ENCODE data around the gene PACC1. TPM values are rescaled to one million over a fixed set of nuclear protein-coding genes. Genes with fewer than 3 reads are reported as not detected.
"Not testable (repeated sequence)": the region's sequence is repeated elsewhere in the genome, so short reads cannot be mapped to it uniquely, and the experiment has no call there.

PACC1 gene
- total RNA-seq, 1 experiment from 2014 or later: 37.5 TPM

DNA sequence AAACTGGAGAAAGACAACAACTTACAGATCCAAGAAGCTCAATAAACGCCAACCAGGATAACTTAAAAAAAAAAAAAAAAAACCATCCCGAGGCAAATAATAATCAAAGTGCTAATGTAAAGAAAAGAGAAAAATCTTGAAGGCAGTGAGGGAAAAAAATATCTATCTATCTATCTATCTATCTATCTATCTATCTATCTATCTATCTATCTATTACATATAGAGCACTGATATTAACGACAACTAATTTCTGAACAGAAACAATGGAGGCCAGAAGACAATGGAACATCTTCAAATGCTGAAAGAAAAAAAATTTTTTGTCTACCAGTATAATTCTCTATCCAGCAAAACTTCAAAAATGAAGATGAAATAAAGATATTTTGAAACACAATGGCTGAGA is 18.0 kb downstream of the PACC1 start:
- peaks cover 12% of the 10 kb centered on the region for H3K9me3 ChIP-seq (ENCODE audit: low read length)
- peaks cover 39% of the 10 kb centered on the region for H3K36me3 ChIP-seq (ENCODE audit: low read depth, low read length)
- H4K20me1 ChIP-seq (ENCODE audit: low read length): no peaks in the 10 kb centered on the region
- no TSS peak for BruUV-seq (replicated peaks)
- DNase-seq (no peak), ATAC-seq (no peak)
- ChIA-PET POLR2A (ENCODE audit: unreplicated experiment) (no interaction called here), CTCF (interaction anchor here (0.7 kb wide), 1 partner anchor 30 kb away, joined by 5 read pairs; no protein-coding TSS in a partner anchor)
- no peak overlapping the region for H3K4me3 ChIP-seq (ENCODE audit: low read length)
- no peak overlapping the region for H2AFZ ChIP-seq (ENCODE audit: low read length)
- H3K27ac ChIP-seq (ENCODE audit: low read length): no peak overlapping the region
- H3K79me2 ChIP-seq (ENCODE audit: low read length): peaks cover 6% of the 10 kb centered on the region; the same call in 1 of the 2 replicates
- H3K4me2 ChIP-seq (ENCODE audit: low read length): no peak overlapping the region
- no peaks in the 10 kb centered on the region for H3K27me3 ChIP-seq (ENCODE audit: low read length)
- no peaks in the 10 kb centered on the region for H3K9me2 ChIP-seq (replicated peaks; ENCODE audit: low read length)
- TF ChIP-seq, protein P1, sequence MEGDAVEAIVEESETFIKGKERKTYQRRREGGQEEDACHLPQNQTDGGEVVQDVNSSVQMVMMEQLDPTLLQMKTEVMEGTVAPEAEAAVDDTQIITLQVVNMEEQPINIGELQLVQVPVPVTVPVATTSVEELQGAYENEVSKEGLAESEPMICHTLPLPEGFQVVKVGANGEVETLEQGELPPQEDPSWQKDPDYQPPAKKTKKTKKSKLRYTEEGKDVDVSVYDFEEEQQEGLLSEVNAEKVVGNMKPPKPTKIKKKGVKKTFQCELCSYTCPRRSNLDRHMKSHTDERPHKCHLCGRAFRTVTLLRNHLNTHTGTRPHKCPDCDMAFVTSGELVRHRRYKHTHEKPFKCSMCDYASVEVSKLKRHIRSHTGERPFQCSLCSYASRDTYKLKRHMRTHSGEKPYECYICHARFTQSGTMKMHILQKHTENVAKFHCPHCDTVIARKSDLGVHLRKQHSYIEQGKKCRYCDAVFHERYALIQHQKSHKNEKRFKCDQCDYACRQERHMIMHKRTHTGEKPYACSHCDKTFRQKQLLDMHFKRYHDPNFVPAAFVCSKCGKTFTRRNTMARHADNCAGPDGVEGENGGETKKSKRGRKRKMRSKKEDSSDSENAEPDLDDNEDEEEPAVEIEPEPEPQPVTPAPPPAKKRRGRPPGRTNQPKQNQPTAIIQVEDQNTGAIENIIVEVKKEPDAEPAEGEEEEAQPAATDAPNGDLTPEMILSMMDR (conservative IDR thresholded peaks at IDR 0.05; ENCODE audit: low read depth, low read length): no peak
- TF ChIP-seq EZH2phosphoT487 (IDR thresholded peaks at IDR 0.05; ENCODE audit: borderline replicate concordance, low read length) (no peak), EZH2 (IDR thresholded peaks at IDR 0.05; ENCODE audit: low read length, unreplicated experiment) (no peak)
- no peaks in the 10 kb centered on the region for H3K4me1 ChIP-seq (ENCODE audit: insufficient read depth, low read length)
- intact Hi-C loops (cut with micrococcal nuclease): no loop called here
- no peaks in the 10 kb centered on the region for H3F3A ChIP-seq (ENCODE audit: low read length, unreplicated experiment)
- H3K9ac ChIP-seq (ENCODE audit: low read length): no peak overlapping the region

DNA sequence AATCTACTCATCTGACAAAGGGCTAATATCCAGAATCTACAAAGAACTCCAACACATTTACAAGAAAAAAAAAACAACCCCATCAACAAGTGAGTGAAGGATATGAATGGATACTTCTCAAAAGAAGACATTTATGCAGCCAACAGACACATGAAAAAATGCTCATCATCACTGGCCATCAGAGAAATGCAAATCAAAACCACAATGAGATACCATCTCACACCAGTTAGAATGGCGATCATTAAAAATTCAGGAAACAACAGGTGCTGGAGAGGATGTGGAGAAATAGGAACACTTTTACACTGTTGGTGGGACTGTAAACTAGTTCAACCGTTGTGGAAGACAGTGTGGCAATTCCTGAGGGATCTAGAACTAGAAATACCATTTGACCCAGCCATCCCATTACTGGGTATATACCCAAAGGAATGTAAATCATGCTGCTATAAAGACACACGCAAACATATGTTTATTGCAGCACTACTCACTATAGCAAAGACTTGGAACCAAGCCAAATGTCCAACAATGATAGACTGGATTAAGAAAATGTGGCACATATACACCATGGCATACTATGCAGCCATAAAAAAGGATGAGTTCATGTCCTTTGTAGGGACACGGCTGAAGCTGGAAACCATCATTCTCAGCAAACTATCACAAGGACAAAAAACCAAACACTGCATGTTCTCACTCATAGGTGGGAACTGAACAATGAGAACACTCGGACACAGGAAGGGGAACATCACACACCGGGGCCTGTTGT is 18.8 kb downstream of the PACC1 start:
- H4K20me1 ChIP-seq (ENCODE audit: low read length); DNase-seq; CTCF ChIA-PET; H3K4me3 ChIP-seq (ENCODE audit: low read length); H3K27me3 ChIP-seq (ENCODE audit: low read length); H3K9me2 ChIP-seq (replicated peaks; ENCODE audit: low read length); H3K4me1 ChIP-seq (ENCODE audit: insufficient read depth, low read length); BruUV-seq (replicated peaks); H3K79me2 ChIP-seq (ENCODE audit: low read length); H3K27ac ChIP-seq (ENCODE audit: low read length); H3K4me2 ChIP-seq (ENCODE audit: low read length); intact Hi-C loops (cut with micrococcal nuclease); ATAC-seq; H3K9ac ChIP-seq (ENCODE audit: low read length); POLR2A ChIA-PET (ENCODE audit: unreplicated experiment); H2AFZ ChIP-seq (ENCODE audit: low read length); H3F3A ChIP-seq (ENCODE audit: low read length, unreplicated experiment): not testable (repeated sequence)
- peaks cover 39% of the 10 kb centered on the region for H3K36me3 ChIP-seq (ENCODE audit: low read depth, low read length)
- H3K9me3 ChIP-seq (ENCODE audit: low read length): peaks cover 12% of the 10 kb centered on the region

DNA sequence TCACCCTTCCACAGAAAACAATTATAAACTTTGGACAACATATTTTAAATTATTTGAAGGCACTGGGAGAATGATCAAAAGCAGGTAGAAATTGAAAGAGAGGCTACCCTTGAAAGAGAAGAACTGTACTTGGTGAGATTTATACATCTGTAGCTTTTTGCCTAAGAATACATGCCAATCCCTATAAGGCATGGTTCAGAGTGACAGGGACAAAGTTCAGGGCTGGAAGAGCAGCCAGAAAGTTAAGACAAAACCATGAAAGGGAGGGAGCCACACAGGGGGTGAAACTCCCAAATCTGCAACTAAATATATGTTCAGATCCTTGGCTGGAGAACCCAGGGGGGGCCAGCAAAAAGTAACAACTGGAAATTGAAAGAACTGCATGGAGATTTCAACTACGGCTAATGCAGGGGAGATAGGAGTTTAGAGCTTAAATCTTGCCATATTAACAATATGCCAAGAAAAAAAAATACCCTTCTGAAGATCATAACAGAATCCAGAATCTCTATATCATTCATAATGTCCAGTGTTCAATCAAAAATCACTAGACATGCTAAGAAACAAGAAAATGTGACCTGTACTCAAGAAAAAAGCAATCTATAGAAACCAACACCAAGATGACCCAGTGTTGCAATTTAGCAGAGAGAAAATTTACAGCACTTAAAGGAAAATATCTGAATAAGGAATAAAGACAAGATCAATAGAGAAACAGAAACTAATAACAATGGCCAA is 25.5 kb downstream of the PACC1 start:
- Histone ChIP-seq H3K27me3 (ENCODE audit: low read length) (no peaks in the 10 kb centered on the region), H3K9me2 (replicated peaks; ENCODE audit: low read length) (no peaks in the 10 kb centered on the region), H3K4me2 (ENCODE audit: low read length) (no peak overlapping the region), H3K9ac (ENCODE audit: low read length) (no peak overlapping the region), H3K4me1 (ENCODE audit: insufficient read depth, low read length) (no peaks in the 10 kb centered on the region), H3K4me3 (ENCODE audit: low read length) (no peak overlapping the region), H2AFZ (ENCODE audit: low read length) (no peak overlapping the region), H3K36me3 (ENCODE audit: low read depth, low read length) (peaks cover 21% of the 10 kb centered on the region), H4K20me1 (ENCODE audit: low read length) (no peaks in the 10 kb centered on the region), H3K27ac (ENCODE audit: low read length) (no peak overlapping the region), H3K79me2 (ENCODE audit: low read length) (no peaks in the 10 kb centered on the region), H3F3A (ENCODE audit: low read length, unreplicated experiment) (no peaks in the 10 kb centered on the region), H3K9me3 (ENCODE audit: low read length) (no peaks in the 10 kb centered on the region)
- DNase-seq (no peak), ATAC-seq (no peak)
- intact Hi-C loops (cut with micrococcal nuclease): no loop called here
- ChIA-PET CTCF (no interaction called here), POLR2A (ENCODE audit: unreplicated experiment) (interaction anchor here (0.6 kb wide), 1 partner anchor 25 kb away, joined by 4 read pairs; no protein-coding TSS in a partner anchor)
- TF ChIP-seq, protein P1 (conservative IDR thresholded peaks at IDR 0.05; ENCODE audit: low read depth, low read length): no peak
- no peak for TF ChIP-seq EZH2phosphoT487 (IDR thresholded peaks at IDR 0.05; ENCODE audit: borderline replicate concordance, low read length)
- TF ChIP-seq EZH2 (IDR thresholded peaks at IDR 0.05; ENCODE audit: low read length, unreplicated experiment): no peak
- BruUV-seq (replicated peaks): no TSS peak
